ENCODE results near the gene XPO4. TPM values are rescaled to one million over a fixed set of nuclear protein-coding genes. Genes with fewer than 3 reads are reported as not detected.
"Not testable (repeated sequence)": the region's sequence is repeated elsewhere in the genome, so short reads cannot be mapped to it uniquely, and the experiment has no call there.

Gene XPO4
- total RNA-seq, 4 donors from 2014 or later = 11.7 to 25.2 (median 13.3) TPM

DNA sequence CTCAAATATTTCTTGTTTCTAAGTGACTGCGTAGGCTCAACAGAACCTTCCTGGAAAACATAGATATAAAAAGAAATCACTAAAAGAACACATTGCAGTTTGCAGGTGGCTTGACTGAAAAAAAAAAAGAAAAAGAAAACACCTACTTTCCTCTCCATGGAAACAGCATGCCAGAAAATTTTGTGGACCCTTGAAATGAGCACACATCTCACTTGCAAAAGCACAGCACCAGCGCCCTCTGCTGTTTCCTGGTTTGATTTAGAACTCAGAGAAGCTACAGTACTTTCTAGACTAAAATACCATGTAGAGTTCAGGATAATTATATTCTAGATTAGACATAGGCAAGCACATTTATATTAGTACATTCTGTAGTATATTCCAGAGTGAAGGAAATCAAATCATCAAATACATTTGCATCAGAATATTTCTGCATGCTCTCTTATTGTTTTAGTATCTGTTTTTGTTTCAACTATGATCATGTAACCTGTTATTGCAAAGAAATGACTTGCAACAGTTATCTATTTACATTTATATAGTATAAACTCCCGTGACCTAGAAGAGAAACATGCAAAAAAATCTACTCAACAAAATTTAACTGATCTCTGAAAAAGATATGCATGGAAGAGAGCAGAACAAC, 22.3 kb upstream of the XPO4 start:
- intact Hi-C loops (cut with DNase I; ENCODE audit: low total_unique reads) = loop anchor here (5.0 kb wide), 2 partner anchors 213 to 428 kb away; no protein-coding TSS in a partner anchor
- Histone ChIP-seq H3K4me3 (no peak overlapping the region), H3K27me3 (no peaks in the 10 kb centered on the region), H3K36me3 (no peaks in the 10 kb centered on the region), H3K4me1 (no peaks in the 10 kb centered on the region), H3K27ac (no peak overlapping the region), H3K9me3 (no peaks in the 10 kb centered on the region)
- 29 to 37% methylated on average over 3 of the region's 3 CpGs for WGBS, 2 donors (ENCODE audit: low coverage in 1 of 2)
- in situ Hi-C loops (cut with MboI; ENCODE audit: low pct_ligation_motif_present in 1 of 4, low pct_unique_long_range_greater_than_20kb in 1 of 4, low sequenced_read_pairs in 3 of 4) = loop anchor here (10.0 to 25.0 kb wide), 9 partner anchors 210 to 740 kb away; partner anchors contain the start of genes GJB2 (in 2 of the 4) and IL17D (in 2 of the 4)
- TF ChIP-seq POLR2AphosphoS5 (IDR thresholded peaks at IDR 0.05) (no peak), POLR2A (IDR thresholded peaks at IDR 0.05) (no peak), EP300 (IDR thresholded peaks at IDR 0.05; ENCODE audit: low read depth) (no peak)
- TF ChIP-seq, protein P1, sequence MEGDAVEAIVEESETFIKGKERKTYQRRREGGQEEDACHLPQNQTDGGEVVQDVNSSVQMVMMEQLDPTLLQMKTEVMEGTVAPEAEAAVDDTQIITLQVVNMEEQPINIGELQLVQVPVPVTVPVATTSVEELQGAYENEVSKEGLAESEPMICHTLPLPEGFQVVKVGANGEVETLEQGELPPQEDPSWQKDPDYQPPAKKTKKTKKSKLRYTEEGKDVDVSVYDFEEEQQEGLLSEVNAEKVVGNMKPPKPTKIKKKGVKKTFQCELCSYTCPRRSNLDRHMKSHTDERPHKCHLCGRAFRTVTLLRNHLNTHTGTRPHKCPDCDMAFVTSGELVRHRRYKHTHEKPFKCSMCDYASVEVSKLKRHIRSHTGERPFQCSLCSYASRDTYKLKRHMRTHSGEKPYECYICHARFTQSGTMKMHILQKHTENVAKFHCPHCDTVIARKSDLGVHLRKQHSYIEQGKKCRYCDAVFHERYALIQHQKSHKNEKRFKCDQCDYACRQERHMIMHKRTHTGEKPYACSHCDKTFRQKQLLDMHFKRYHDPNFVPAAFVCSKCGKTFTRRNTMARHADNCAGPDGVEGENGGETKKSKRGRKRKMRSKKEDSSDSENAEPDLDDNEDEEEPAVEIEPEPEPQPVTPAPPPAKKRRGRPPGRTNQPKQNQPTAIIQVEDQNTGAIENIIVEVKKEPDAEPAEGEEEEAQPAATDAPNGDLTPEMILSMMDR (IDR thresholded peaks at IDR 0.05) = peak; percentile 48 to 72 (median 72)
- peak; percentile 79 for DNase-seq

- H3K36me3 ChIP-seq = no peaks in the 10 kb centered on the region
- no peak overlapping the region for H3K27ac ChIP-seq
- DNase-seq = no peak
- no peaks in the 10 kb centered on the region for H3K9me3 ChIP-seq
- H3K27me3 ChIP-seq = no peaks in the 10 kb centered on the region
- TF ChIP-seq POLR2A (IDR thresholded peaks at IDR 0.05) = no peak
- no peak for TF ChIP-seq EP300 (IDR thresholded peaks at IDR 0.05; ENCODE audit: low read depth)
- TF ChIP-seq, protein P1 (IDR thresholded peaks at IDR 0.05) = no peak
- TF ChIP-seq POLR2AphosphoS5 (IDR thresholded peaks at IDR 0.05) = no peak
- H3K4me1 ChIP-seq = no peaks in the 10 kb centered on the region
- WGBS, 2 donors (ENCODE audit: low coverage in 1 of 2) = 83 to 92% methylated on average over 2 to 4 of the region's 4 CpGs
- intact Hi-C loops (cut with DNase I; ENCODE audit: low total_unique reads) (loop anchor here (5.0 kb wide), 2 partner anchors 211 to 426 kb away; no protein-coding TSS in a partner anchor), in situ Hi-C loops (cut with MboI; ENCODE audit: low pct_ligation_motif_present in 1 of 4, low pct_unique_long_range_greater_than_20kb in 1 of 4, low sequenced_read_pairs in 3 of 4) (loop anchor here (10.0 to 25.0 kb wide), 7 partner anchors 208 to 738 kb away; partner anchors contain the start of genes IL17D (in 2 of the 4) and GJB2 (in 1 of the 4))
- H3K4me3 ChIP-seq = no peak overlapping the region
Observed at GRCh38 chr13:20923272-20923671, 20.7 kb upstream of the XPO4 start.

DNA sequence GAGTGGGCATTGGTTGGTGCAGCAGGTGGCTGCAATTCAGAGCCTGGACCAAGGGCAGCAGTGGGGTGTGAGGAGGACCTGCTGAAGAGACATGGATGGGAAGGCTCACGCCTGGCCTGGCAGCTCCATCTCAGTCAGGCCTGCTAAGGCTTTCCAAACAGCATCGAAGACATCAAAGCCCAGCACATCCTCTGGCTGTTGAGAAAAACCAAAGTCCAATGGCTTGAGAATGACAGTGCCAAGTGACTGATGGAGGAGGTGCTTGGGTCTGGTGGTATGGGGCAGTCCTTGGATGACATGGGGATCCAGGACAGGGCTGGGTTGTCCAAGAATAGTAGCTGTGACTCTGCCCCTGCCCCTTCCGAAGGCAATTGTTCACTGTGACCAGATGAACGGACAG, 19.0 kb upstream of the XPO4 start:
- H3K4me1 ChIP-seq = no peaks in the 10 kb centered on the region
- in situ Hi-C loops (cut with MboI; ENCODE audit: low pct_ligation_motif_present in 1 of 4, low pct_unique_long_range_greater_than_20kb in 1 of 4, low sequenced_read_pairs in 3 of 4) (loop anchor here (10.0 to 25.0 kb wide), 7 partner anchors 207 to 737 kb away; partner anchors contain the start of genes IL17D (in 2 of the 4) and GJB2 (in 1 of the 4)), intact Hi-C loops (cut with DNase I; ENCODE audit: low total_unique reads) (loop anchor here (5.0 kb wide), 2 partner anchors 209 to 424 kb away; no protein-coding TSS in a partner anchor)
- H3K27me3 ChIP-seq = no peaks in the 10 kb centered on the region
- H3K9me3 ChIP-seq = no peaks in the 10 kb centered on the region
- no peak for TF ChIP-seq EP300 (IDR thresholded peaks at IDR 0.05; ENCODE audit: low read depth)
- no peak for TF ChIP-seq POLR2A (IDR thresholded peaks at IDR 0.05)
- no peak for TF ChIP-seq POLR2AphosphoS5 (IDR thresholded peaks at IDR 0.05)
- TF ChIP-seq, protein P1 (IDR thresholded peaks at IDR 0.05) = no peak
- H3K27ac ChIP-seq = no peak overlapping the region
- DNase-seq = no peak
- 43 to 79% methylated on average over 1 to 4 of the region's 4 CpGs for WGBS, 2 donors (ENCODE audit: low coverage in 1 of 2)
- no peak overlapping the region for H3K4me3 ChIP-seq
- H3K36me3 ChIP-seq = no peaks in the 10 kb centered on the region

DNA sequence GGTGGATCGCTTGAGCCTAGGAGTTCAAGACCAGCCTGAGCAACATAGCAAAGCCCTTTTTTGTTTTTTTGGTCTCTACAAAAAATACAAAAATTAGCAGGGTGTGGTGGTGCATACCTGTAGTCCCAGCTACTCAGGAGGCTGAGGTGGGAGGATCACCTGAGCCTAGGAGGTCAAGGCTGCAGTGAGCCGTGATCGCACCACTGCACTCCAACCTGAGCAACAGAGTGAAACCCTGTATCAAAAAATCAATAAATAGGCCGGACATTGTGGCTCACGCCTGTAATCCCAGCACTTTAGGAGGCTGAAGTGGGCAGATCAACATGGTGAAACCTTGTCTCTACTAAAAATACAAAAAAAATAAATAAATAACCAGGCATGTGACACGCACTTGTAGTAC, 13.1 kb upstream of the XPO4 start:
- H3K9me3 ChIP-seq; H3K36me3 ChIP-seq; DNase-seq; H3K27me3 ChIP-seq; H3K4me1 ChIP-seq; H3K27ac ChIP-seq; intact Hi-C loops (cut with DNase I; ENCODE audit: low total_unique reads); H3K4me3 ChIP-seq: not testable (repeated sequence)
- 87 to 89% methylated on average over 3 to 6 of the region's 6 CpGs for WGBS, 2 donors (ENCODE audit: low coverage in 1 of 2)
- in situ Hi-C loops (cut with MboI; ENCODE audit: low pct_ligation_motif_present in 1 of 4, low pct_unique_long_range_greater_than_20kb in 1 of 4, low sequenced_read_pairs in 3 of 4) = loop anchor here in 3 of 4 donors (25.0 kb wide), 3 partner anchors 203 to 728 kb away; partner anchors contain the start of genes IL17D (in 2 of the 3) and GJB2 (in 1 of the 3)
